Adrenal gland (tissue), 5 donors: ENCODE measurements around the gene CLDN11.

Source experiments
- POLR2A ChIP-seq, 2 donors: fragments of 450-650 bp; IDR thresholded peaks; one replicate each; pipeline ENCODE4 v1.6.1; 2017; ENCODE audit warnings: antibody characterized with exemption in 2 of 2, mild to moderate bottlenecking in 2 of 2, moderate library complexity in 1 of 2
- TF ChIP-seq, protein P1 (sequence below), 6 experiments: fragments of 450-650 bp in 4 of 6; fragments of 200-600 bp in 2 of 6; sonication (generic) in 1 of 6; IDR thresholded peaks; 1 replicate in 5 of 6; 2 replicates in 1 of 6; pipeline versions ENCODE4 v1.5.1 to v1.8.0; 2016 to 2021; ENCODE audit warnings: antibody characterized with exemption in 6 of 6, mild to moderate bottlenecking in 2 of 6, moderate library complexity in 1 of 6
- donor health status: DM: no; HTN: no; CAD: no.

DNA sequence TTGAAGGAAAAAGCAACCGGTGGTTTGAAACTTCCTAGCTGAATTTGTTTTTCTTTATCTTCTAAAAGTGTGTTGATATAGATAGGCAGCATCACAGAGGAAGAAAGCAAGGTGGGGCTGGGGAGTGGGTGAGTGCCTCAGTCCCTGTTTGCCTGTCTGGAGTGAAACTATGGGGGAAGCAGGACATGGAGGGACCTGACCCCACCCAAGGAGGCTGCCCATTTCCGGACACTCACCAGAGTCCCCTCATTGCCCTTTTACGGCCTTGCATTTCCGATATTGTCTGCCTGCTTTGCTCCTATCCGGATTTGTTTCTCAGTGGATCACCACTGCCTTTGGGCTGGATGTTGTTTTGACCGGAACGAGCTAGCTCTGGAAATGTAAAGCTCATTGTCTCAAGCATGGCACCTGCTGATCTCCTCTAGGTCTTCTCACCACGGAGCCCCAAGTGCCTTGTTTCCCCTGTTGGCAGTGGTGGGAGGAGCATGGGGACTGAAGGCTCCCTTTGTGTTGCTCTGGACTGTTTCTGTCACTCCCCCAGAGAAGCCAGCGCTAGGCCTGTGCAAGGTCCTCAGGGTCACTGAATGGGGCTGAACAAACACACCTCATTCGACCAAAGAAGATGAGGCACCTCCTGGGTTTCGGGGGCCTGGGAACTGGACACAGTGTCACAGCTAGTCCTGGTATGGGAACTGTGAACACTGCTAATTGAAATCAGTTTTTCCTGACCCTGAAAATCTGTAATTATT, 7.0 kb downstream of the CLDN11 start:
- TF ChIP-seq, protein P1, sequence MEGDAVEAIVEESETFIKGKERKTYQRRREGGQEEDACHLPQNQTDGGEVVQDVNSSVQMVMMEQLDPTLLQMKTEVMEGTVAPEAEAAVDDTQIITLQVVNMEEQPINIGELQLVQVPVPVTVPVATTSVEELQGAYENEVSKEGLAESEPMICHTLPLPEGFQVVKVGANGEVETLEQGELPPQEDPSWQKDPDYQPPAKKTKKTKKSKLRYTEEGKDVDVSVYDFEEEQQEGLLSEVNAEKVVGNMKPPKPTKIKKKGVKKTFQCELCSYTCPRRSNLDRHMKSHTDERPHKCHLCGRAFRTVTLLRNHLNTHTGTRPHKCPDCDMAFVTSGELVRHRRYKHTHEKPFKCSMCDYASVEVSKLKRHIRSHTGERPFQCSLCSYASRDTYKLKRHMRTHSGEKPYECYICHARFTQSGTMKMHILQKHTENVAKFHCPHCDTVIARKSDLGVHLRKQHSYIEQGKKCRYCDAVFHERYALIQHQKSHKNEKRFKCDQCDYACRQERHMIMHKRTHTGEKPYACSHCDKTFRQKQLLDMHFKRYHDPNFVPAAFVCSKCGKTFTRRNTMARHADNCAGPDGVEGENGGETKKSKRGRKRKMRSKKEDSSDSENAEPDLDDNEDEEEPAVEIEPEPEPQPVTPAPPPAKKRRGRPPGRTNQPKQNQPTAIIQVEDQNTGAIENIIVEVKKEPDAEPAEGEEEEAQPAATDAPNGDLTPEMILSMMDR (IDR thresholded peaks at IDR 0.05): no peak
- TF ChIP-seq POLR2A (IDR thresholded peaks at IDR 0.05): no peak
